DND-41 (cell line): Measurements from ENCODE around the gene PHLDB3.

Experiments
- EZH2 ChIP-seq: IDR thresholded peaks from 3 replicates; pipeline ENCODE4 v1.6.1; 2012; ENCODE audit warnings: borderline replicate concordance, low read depth, mild to moderate bottlenecking, moderate library complexity, low read length, inconsistent platforms; ENCODE audit not compliant: severe bottlenecking
- TF ChIP-seq, protein P1 (sequence below): IDR thresholded peaks from 2 replicates; pipeline ENCODE4 v1.5.1; 2012; ENCODE audit warnings: borderline replicate concordance, low read length, moderate library complexity, mild to moderate bottlenecking; ENCODE audit not compliant: poor library complexity, severe bottlenecking; ENCODE audit errors: extremely low read depth

- TF ChIP-seq, protein P1, sequence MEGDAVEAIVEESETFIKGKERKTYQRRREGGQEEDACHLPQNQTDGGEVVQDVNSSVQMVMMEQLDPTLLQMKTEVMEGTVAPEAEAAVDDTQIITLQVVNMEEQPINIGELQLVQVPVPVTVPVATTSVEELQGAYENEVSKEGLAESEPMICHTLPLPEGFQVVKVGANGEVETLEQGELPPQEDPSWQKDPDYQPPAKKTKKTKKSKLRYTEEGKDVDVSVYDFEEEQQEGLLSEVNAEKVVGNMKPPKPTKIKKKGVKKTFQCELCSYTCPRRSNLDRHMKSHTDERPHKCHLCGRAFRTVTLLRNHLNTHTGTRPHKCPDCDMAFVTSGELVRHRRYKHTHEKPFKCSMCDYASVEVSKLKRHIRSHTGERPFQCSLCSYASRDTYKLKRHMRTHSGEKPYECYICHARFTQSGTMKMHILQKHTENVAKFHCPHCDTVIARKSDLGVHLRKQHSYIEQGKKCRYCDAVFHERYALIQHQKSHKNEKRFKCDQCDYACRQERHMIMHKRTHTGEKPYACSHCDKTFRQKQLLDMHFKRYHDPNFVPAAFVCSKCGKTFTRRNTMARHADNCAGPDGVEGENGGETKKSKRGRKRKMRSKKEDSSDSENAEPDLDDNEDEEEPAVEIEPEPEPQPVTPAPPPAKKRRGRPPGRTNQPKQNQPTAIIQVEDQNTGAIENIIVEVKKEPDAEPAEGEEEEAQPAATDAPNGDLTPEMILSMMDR = peak; percentile 94
- no peak for TF ChIP-seq EZH2
These were observed 57.6 kb downstream of the PHLDB3 start for GRCh38 chr19:43446746-43447489.
